B cell (primary cell): ENCODE data around the gene BPIFB3.

Experiments
- CTCF ChIP-seq: fragments of 200-600 bp; IDR thresholded peaks from one replicate; pipeline ENCODE4 v1.8.0; 2022; ENCODE audit warnings: antibody characterized with exemption, mild to moderate bottlenecking
- EZH2 ChIP-seq: IDR thresholded peaks from 2 replicates; pipeline ENCODE4 v1.6.1; 2012; ENCODE audit warnings: borderline replicate concordance, low read depth, mild to moderate bottlenecking, moderate library complexity, low read length; ENCODE audit not compliant: insufficient read depth, poor library complexity, severe bottlenecking

GRCh38 chr20:33027769-33028751 is 25.6 kb upstream of the BPIFB3 start:
- no peak for TF ChIP-seq CTCF
- TF ChIP-seq EZH2, result no peak
